HCT116 (cell line): ENCODE results near the gene RSPH4A. TPM values are rescaled to one million over a fixed set of nuclear protein-coding genes. Genes with fewer than 3 reads are reported as not detected.

Source experiments
- ATAC-seq: fragments of 200-7000 bp; cut with Tn5 transposase; 2 replicates; pipeline ENCODE4 v1.9.1; 2020; ENCODE audit warnings: mild to moderate bottlenecking, moderate library complexity
- BruUV-seq: library from RNA; stranded (reverse); fragments of 400-500 nt; replicated peaks from 2 replicates; lab custom pipeline; 2021; lab: Mats Ljungman, UMichigan
- CTCF ChIA-PET: fragments of 300-600 bp; sonication (Branson Sonifier 250); formaldehyde crosslinking; loops from one replicate; lab custom pipeline; 2021; ENCODE audit warnings: antibody characterized with exemption; lab: Charles Lee
- POLR2A ChIA-PET: fragments of 300-600, 350-600 bp; sonication (Branson Sonifier 250); formaldehyde crosslinking; loops from one replicate; lab custom pipeline; 2021; ENCODE audit warnings: antibody characterized with exemption; lab: Charles Lee
- RAD21 ChIA-PET, 2 experiments: fragments of 300-600 bp; sonication (Branson Sonifier 250); formaldehyde crosslinking; loops; one replicate each; lab custom pipeline; 2023; ENCODE audit warnings: low total read pairs in 2 of 2; ENCODE audit not compliant: uncharacterized antibody in 2 of 2, unreplicated experiment in 2 of 2, low non-redundant PET in 1 of 2; lab: Charles Lee
- DNase-seq: peaks from one replicate; pipeline ENCODE4 v3.0.0-alpha.2; 2010; ENCODE audit warnings: low read depth, low spot score
- H2AFZ ChIP-seq: fragments of 200-600 bp; shearing (Covaris generic), sonication (generic); 2 replicates; pipeline ENCODE4 v1.6.1; 2017; ENCODE audit warnings: low read depth, mixed run types, mixed read lengths, antibody characterized with exemption, low read length; ENCODE audit not compliant: poor library complexity, severe bottlenecking
- H3K27ac ChIP-seq: 2 replicates; pipeline ENCODE4 v1.5.1; 2012; ENCODE audit warnings: low read depth, low read length
- H3K27me3 ChIP-seq: fragments of 200-600 bp; sonication (generic); 2 replicates; pipeline ENCODE4 v1.6.1; 2016; ENCODE audit warnings: mixed run types, low read length, mixed read lengths; ENCODE audit not compliant: insufficient read depth
- H3K36me3 ChIP-seq, 2 experiments: fragments of 200-500 bp in 1 of 2; fragments of 200-600 bp in 1 of 2; sonication (Bioruptor generic) in 1 of 2; sonication (generic) in 1 of 2; 2 replicates each; pipeline versions ENCODE4 v1.5.1 to v1.6.1; 2014 to 2016; ENCODE audit warnings: low read length in 2 of 2, inconsistent platforms in 1 of 2, mixed read lengths in 1 of 2, mixed run types in 1 of 2; ENCODE audit not compliant: insufficient read depth in 2 of 2, control insufficient read depth in 1 of 2
- H3K4me1 ChIP-seq, 2 experiments: fragments of 200-600 bp in 1 of 2; sonication (generic) in 1 of 2; 2 replicates each; pipeline versions ENCODE4 v1.5.1 to v1.6.1; 2012 to 2017; ENCODE audit warnings: low read length in 2 of 2, inconsistent platforms in 1 of 2, mild to moderate bottlenecking in 1 of 2, mixed read lengths in 1 of 2, mixed run types in 1 of 2, moderate library complexity in 1 of 2; ENCODE audit not compliant: insufficient read depth in 2 of 2, control insufficient read depth in 1 of 2
- H3K4me2 ChIP-seq: fragments of 200-600 bp; sonication (generic); 2 replicates; pipeline ENCODE4 v1.6.1; 2017; ENCODE audit warnings: mixed run types, low read length, mixed read lengths
- H3K4me3 ChIP-seq, 2 experiments: fragments of 200-600 bp in 1 of 2; sonication (generic) in 1 of 2; replicated peaks in 1 of 2; 2 replicates each; pipeline ENCODE4 v1.5.1; 2011 to 2016; ENCODE audit warnings: low read length in 2 of 2, control low read depth in 1 of 2, low read depth in 1 of 2, mild to moderate bottlenecking in 1 of 2, mixed read lengths in 1 of 2, mixed run types in 1 of 2
- H3K79me2 ChIP-seq: fragments of 200-600 bp; sonication (generic); 2 replicates; pipeline ENCODE4 v1.6.1; 2017; ENCODE audit warnings: mild to moderate bottlenecking, mixed run types, low read length, moderate library complexity, mixed read lengths; ENCODE audit not compliant: insufficient read depth
- H3K9ac ChIP-seq: fragments of 200-600 bp; sonication (generic); 2 replicates; pipeline ENCODE4 v1.6.1; 2016; ENCODE audit warnings: low read length, mixed read lengths
- H3K9me2 ChIP-seq: fragments of 200-600 bp; sonication (generic), shearing (Covaris generic); 2 replicates; pipeline ENCODE4 v1.6.1; 2017; ENCODE audit warnings: mixed run types, mild to moderate bottlenecking, moderate library complexity; ENCODE audit not compliant: insufficient read depth
- H3K9me3 ChIP-seq, 2 experiments: fragments of 200-500 bp in 1 of 2; fragments of 200-600 bp in 1 of 2; sonication (Bioruptor generic) in 1 of 2; sonication (generic) in 1 of 2; 2 replicates each; pipeline ENCODE4 v1.6.1; 2014 to 2017; ENCODE audit warnings: low read length in 2 of 2, mixed read lengths in 2 of 2, inconsistent platforms in 1 of 2, low read depth in 1 of 2, mild to moderate bottlenecking in 1 of 2, mixed run types in 1 of 2, moderate library complexity in 1 of 2; ENCODE audit not compliant: control insufficient read depth in 1 of 2, insufficient read depth in 1 of 2
- H4K20me1 ChIP-seq: fragments of 200-600 bp; sonication (generic), shearing (Covaris generic); 2 replicates; pipeline ENCODE4 v1.6.1; 2017; ENCODE audit warnings: mixed run types, mild to moderate bottlenecking, moderate library complexity; ENCODE audit not compliant: insufficient read depth
- ATF3 ChIP-seq: IDR thresholded peaks from 2 replicates; pipeline ENCODE4 v1.6.1; 2012
- CEBPB ChIP-seq: IDR thresholded peaks from 2 replicates; pipeline ENCODE4 v1.6.1; 2012; ENCODE audit warnings: low read depth
- CTCF ChIP-seq, 3 experiments: fragments of 200-600 bp in 1 of 3; sonication (generic) in 1 of 3; IDR thresholded peaks in 2 of 3; conservative IDR thresholded peaks in 1 of 3; 2 replicates each; pipeline ENCODE4 v1.5.1; 2012 to 2017; ENCODE audit warnings: low read depth in 2 of 3, low read length in 2 of 3, antibody characterized with exemption in 1 of 3, borderline replicate concordance in 1 of 3, control low read depth in 1 of 3, mild to moderate bottlenecking in 1 of 3, mixed read lengths in 1 of 3, mixed run types in 1 of 3, moderate library complexity in 1 of 3; ENCODE audit not compliant: insufficient read depth in 1 of 3
- EGR1 ChIP-seq: IDR thresholded peaks from 2 replicates; pipeline ENCODE4 v1.6.1; 2012; ENCODE audit warnings: low read depth
- EZH2 ChIP-seq: fragments of 200-600 bp; sonication (generic); IDR thresholded peaks from 2 replicates; pipeline ENCODE4 v1.6.1; 2017; ENCODE audit warnings: antibody characterized with exemption, mixed run types
- EZH2phosphoT487 ChIP-seq: fragments of 200-600 bp; IDR thresholded peaks from 2 replicates; pipeline ENCODE4 v1.6.1; 2018; ENCODE audit warnings: antibody characterized with exemption, borderline replicate concordance
- FOSL1 ChIP-seq: IDR thresholded peaks from 2 replicates; pipeline ENCODE4 v1.6.1; 2012; ENCODE audit warnings: low read depth
- JUND ChIP-seq: IDR thresholded peaks from 2 replicates; pipeline ENCODE4 v1.6.1; 2012
- MAX ChIP-seq: IDR thresholded peaks from 2 replicates; pipeline ENCODE4 v1.6.1; 2012
- POLR2AphosphoS5 ChIP-seq: IDR thresholded peaks from 2 replicates; pipeline ENCODE4 v1.6.1; 2011; ENCODE audit warnings: mild to moderate bottlenecking, low read depth, low read length, moderate library complexity
- RAD21 ChIP-seq: IDR thresholded peaks from 2 replicates; pipeline ENCODE4 v1.6.1; 2012; ENCODE audit warnings: low read depth, mild to moderate bottlenecking
- REST ChIP-seq: IDR thresholded peaks from 2 replicates; pipeline ENCODE4 v1.6.1; 2012; ENCODE audit warnings: low read depth
- SIN3A ChIP-seq: IDR thresholded peaks from 2 replicates; pipeline ENCODE4 v1.6.1; 2012; ENCODE audit warnings: low read depth
- SP1 ChIP-seq: IDR thresholded peaks from 2 replicates; pipeline ENCODE4 v1.6.1; 2012; ENCODE audit warnings: low read depth
- SRF ChIP-seq: IDR thresholded peaks from 2 replicates; pipeline ENCODE4 v1.6.1; 2012; ENCODE audit warnings: low read depth
- TCF7L2 ChIP-seq: IDR thresholded peaks from 2 replicates; pipeline ENCODE4 v1.7.0; 2011; ENCODE audit warnings: borderline replicate concordance, inconsistent platforms; ENCODE audit not compliant: insufficient read depth, insufficient read length; ENCODE audit errors: extremely low read depth
- YY1 ChIP-seq: IDR thresholded peaks from 2 replicates; pipeline ENCODE4 v1.6.1; 2011; ENCODE audit warnings: low read length, low read depth, moderate library complexity, mild to moderate bottlenecking; ENCODE audit not compliant: insufficient replicate concordance; ENCODE audit errors: extremely low read depth
- ZBTB33 ChIP-seq: IDR thresholded peaks from 2 replicates; pipeline ENCODE4 v1.6.1; 2011; ENCODE audit warnings: mild to moderate bottlenecking, low read length, moderate library complexity; ENCODE audit not compliant: insufficient replicate concordance; ENCODE audit errors: extremely low read depth
- ZNF274 ChIP-seq: fragments of 200-500 bp; sonication (Bioruptor generic); IDR thresholded peaks from 2 replicates; pipeline ENCODE4 v1.6.1; 2014; ENCODE audit warnings: mild to moderate bottlenecking, low read depth, low read length, inconsistent platforms
- intact Hi-C: fragments of 100-400 bp; cut with micrococcal nuclease; formaldehyde crosslinking; loops from 2 replicates; pipeline ENCODE4 v1.10.0; 2022
- total RNA-seq: library from RNA; stranded (reverse); gene quantifications from one replicate; pipeline ENCODE4 v1.2.1, GENCODE V29; 2021; ENCODE audit not compliant: unreplicated experiment

Gene RSPH4A
- total RNA-seq, 1 experiment from 2014 or later, result 0.27 TPM

GRCh38 chr6:116680880-116681672, 64.8 kb downstream of the RSPH4A start, which contains the start of gene KPNA5:
TSS of gene KPNA5 (plus strand) at chr6:116681211. CDS start at chr6:116681335, 124 bp downstream.
- intact Hi-C loops, result no loop called here
- no peak; the same call in 1 of the 2 replicates for TF ChIP-seq EGR1
- no peak for TF ChIP-seq ZBTB33
- no peak for TF ChIP-seq SRF
- TF ChIP-seq POLR2AphosphoS5, result peak; percentile 99
- no peak for TF ChIP-seq TCF7L2
- TF ChIP-seq CEBPB, result no peak
- no peak for TF ChIP-seq EZH2
- no peak for TF ChIP-seq RAD21
- no peak for TF ChIP-seq FOSL1
- peak; percentile 94 for TF ChIP-seq YY1
- TF ChIP-seq ATF3, result no peak
- TF ChIP-seq ZNF274, result no peak
- TF ChIP-seq EZH2phosphoT487, result no peak
- TF ChIP-seq JUND, result no peak
- no peak for TF ChIP-seq CTCF (IDR thresholded peaks at IDR 0.05 in 2 of 3, conservative IDR thresholded peaks at IDR 0.05 in 1 of 3; ENCODE audit: borderline replicate concordance in 1 of 3, insufficient read depth in 1 of 3, low read depth in 2 of 3, low read length in 2 of 3)
- peak; percentile 85 for TF ChIP-seq SIN3A
- TF ChIP-seq SP1, result no peak
- TF ChIP-seq REST, result no peak
- peak; percentile 73 for TF ChIP-seq MAX

More at GRCh38 chr6:116680880-116681672, 64.8 kb downstream of the RSPH4A start, which contains the start of gene KPNA5:
- Histone ChIP-seq H3K27me3 (no peaks in the 10 kb centered on the region), H3K79me2 (peaks cover 32% of the 10 kb centered on the region), H3K4me3 (peak within 1 kb of the TSS; percentile 75 to 78), H3K4me1 (peaks cover 10 to 18% of the 10 kb centered on the region in 2 experiments; a peak in 1 of 4 replicates), H3K9me2 (no peaks in the 10 kb centered on the region), H3K9ac (peak within 1 kb of the TSS; percentile 72), H4K20me1 (no peaks in the 10 kb centered on the region), H3K4me2 (peak within 1 kb of the TSS; percentile 95), H2AFZ (peak within 1 kb of the TSS; percentile 99), H3K36me3 (no peaks in the 10 kb centered on the region), H3K27ac (peak within 1 kb of the TSS; percentile 92), H3K9me3 (no peaks in the 10 kb centered on the region)
- TSS peak; percentile 65 for BruUV-seq
- RAD21 ChIA-PET, result no interaction called here
- CTCF ChIA-PET, result no interaction called here
- DNase-seq (peak; percentile 68), ATAC-seq (peak; percentile 93)
- POLR2A ChIA-PET, result no interaction called here
